Trophoblast cell (in vitro differentiated cells and primary cell): ENCODE measurements around the gene FBXO33.
A peak's percentile ranks its signal among the peaks of the same experiment; 100 is the strongest.

Source experiments
- DNase-seq, 2 donors: peaks; one replicate each; pipeline ENCODE4 v3.0.0-alpha.2; 2016
- H2AFZ ChIP-seq: 2 replicates; pipeline ENCODE4 v1.6.1; 2013; ENCODE audit warnings: low read length, moderate library complexity, mild to moderate bottlenecking; ENCODE audit not compliant: insufficient read depth, poor library complexity
- H2AK5ac ChIP-seq: 2 replicates; pipeline ENCODE4 v1.6.1; 2013; ENCODE audit warnings: mild to moderate bottlenecking, low read length
- H2BK120ac ChIP-seq: 2 replicates; pipeline ENCODE4 v1.6.1; 2013; ENCODE audit warnings: low read length, mild to moderate bottlenecking, moderate library complexity; ENCODE audit not compliant: insufficient read depth, poor library complexity
- H2BK12ac ChIP-seq: 2 replicates; pipeline ENCODE4 v1.6.1; 2013; ENCODE audit warnings: mild to moderate bottlenecking, low read length, moderate library complexity
- H2BK5ac ChIP-seq: 2 replicates; pipeline ENCODE4 v1.6.1; 2013; ENCODE audit warnings: low read length, low read depth, moderate library complexity, mild to moderate bottlenecking; ENCODE audit not compliant: poor library complexity
- H3K14ac ChIP-seq: 2 replicates; pipeline ENCODE4 v1.6.1; 2013; ENCODE audit warnings: mild to moderate bottlenecking, low read length
- H3K18ac ChIP-seq: 2 replicates; pipeline ENCODE4 v1.6.1; 2013; ENCODE audit warnings: mild to moderate bottlenecking, low read length
- H3K23ac ChIP-seq: 2 replicates; pipeline ENCODE4 v1.6.1; 2013; ENCODE audit warnings: low read length
- H3K27ac ChIP-seq: 2 replicates; pipeline ENCODE4 v1.5.1; 2013; ENCODE audit warnings: low read depth, mild to moderate bottlenecking, inconsistent platforms, low read length, moderate library complexity
- H3K27me3 ChIP-seq: 2 replicates; pipeline ENCODE4 v1.6.1; 2013; ENCODE audit warnings: inconsistent platforms, mild to moderate bottlenecking, low read length, moderate library complexity; ENCODE audit not compliant: insufficient read depth
- H3K36me3 ChIP-seq, 2 experiments: 1 replicate in 1 of 2; 2 replicates in 1 of 2; pipeline ENCODE4 v1.6.1; 2013; ENCODE audit warnings: low read length in 2 of 2, mild to moderate bottlenecking in 2 of 2, moderate library complexity in 1 of 2; ENCODE audit not compliant: insufficient read depth in 2 of 2, control insufficient read depth in 1 of 2
- H3K4ac ChIP-seq: 2 replicates; pipeline ENCODE4 v1.6.1; 2013; ENCODE audit warnings: low read depth, mild to moderate bottlenecking, low read length, moderate library complexity
- H3K4me1 ChIP-seq, 2 experiments: 1 replicate in 1 of 2; 2 replicates in 1 of 2; pipeline ENCODE4 v1.6.1; 2013; ENCODE audit warnings: low read length in 2 of 2, mild to moderate bottlenecking in 2 of 2, moderate library complexity in 1 of 2; ENCODE audit not compliant: insufficient read depth in 2 of 2, control insufficient read depth in 1 of 2
- H3K4me2 ChIP-seq: 2 replicates; pipeline ENCODE4 v1.6.1; 2013; ENCODE audit warnings: inconsistent platforms, mild to moderate bottlenecking, low read length, moderate library complexity
- H3K4me3 ChIP-seq: 2 replicates; pipeline ENCODE4 v1.5.1; 2013; ENCODE audit warnings: mild to moderate bottlenecking, low read depth, low read length, inconsistent platforms
- H3K79me1 ChIP-seq: one replicate; pipeline ENCODE4 v1.6.1; 2013; ENCODE audit warnings: low read length
- H3K79me2 ChIP-seq: 2 replicates; pipeline ENCODE4 v1.6.1; 2013; ENCODE audit warnings: low read length, mild to moderate bottlenecking; ENCODE audit not compliant: control insufficient read depth, insufficient read depth, poor library complexity
- H3K9ac ChIP-seq: 2 replicates; pipeline ENCODE4 v1.6.1; 2013; ENCODE audit warnings: mild to moderate bottlenecking, low read length
- H3K9me3 ChIP-seq: 2 replicates; pipeline ENCODE4 v1.6.1; 2013; ENCODE audit warnings: low read depth, mild to moderate bottlenecking, control low read depth, inconsistent platforms, low read length; ENCODE audit not compliant: insufficient read depth
- H4K12ac ChIP-seq: 2 replicates; pipeline ENCODE4 v1.6.1; 2013; ENCODE audit warnings: low read depth, mild to moderate bottlenecking, low read length, moderate library complexity
- H4K8ac ChIP-seq: 2 replicates; pipeline ENCODE4 v1.6.1; 2013; ENCODE audit warnings: low read depth, mild to moderate bottlenecking, low read length, moderate library complexity
- H4K91ac ChIP-seq: one replicate; pipeline ENCODE4 v1.6.1; 2013; ENCODE audit warnings: low read depth, mild to moderate bottlenecking, low read length, moderate library complexity
- WGBS: extraction: QIAGEN DNeasy Blood & Tissue Kit; methylation state at CpG from one replicate; pipeline ENCODE4 v1.1.7; 2013; ENCODE audit warnings: missing lambda C conversion rate; ENCODE audit not compliant: insufficient read length, insufficient coverage; ENCODE audit errors: extremely low coverage; 5-methylcytosine and 5-hydroxymethylcytosine counted together

FBXO33 gene

GRCh38 chr14:39368261-39368959 lies 63.8 kb downstream of the FBXO33 start:
- Histone ChIP-seq H3K79me2 (no peaks in the 10 kb centered on the region), H4K12ac (no peak overlapping the region), H3K4me1 (peaks cover 7 to 8% of the 10 kb centered on the region in 2 experiments), H3K9ac (no peak overlapping the region), H2AK5ac (no peak overlapping the region), H3K27ac (no peak overlapping the region), H4K91ac (no peak overlapping the region), H3K14ac (no peak overlapping the region), H3K4me2 (no peak overlapping the region), H4K8ac (no peak overlapping the region), H3K36me3 (peaks cover 3% of the 10 kb centered on the region in 2 experiments), H3K4me3 (no peak overlapping the region), H3K23ac (no peak overlapping the region), H3K79me1 (peaks cover 4% of the 10 kb centered on the region), H2BK12ac (no peak overlapping the region), H2BK120ac (no peak overlapping the region), H3K27me3 (no peaks in the 10 kb centered on the region), H2AFZ (no peak overlapping the region), H2BK5ac (no peak overlapping the region), H3K9me3 (no peaks in the 10 kb centered on the region), H3K4ac (no peak overlapping the region), H3K18ac (no peak overlapping the region)
- peak; percentile 55 to 71 for DNase-seq
- no CpG with 5 or more reads among the region's 4 CpGs for WGBS

- Histone ChIP-seq H2BK120ac (no peak overlapping the region), H3K23ac (no peak overlapping the region), H2BK5ac (no peak overlapping the region), H2AK5ac (no peak overlapping the region), H4K8ac (no peak overlapping the region), H3K79me1 (peaks cover 4% of the 10 kb centered on the region), H3K79me2 (no peaks in the 10 kb centered on the region), H3K14ac (peak overlapping the region; percentile 42), H4K91ac (no peak overlapping the region), H4K12ac (no peak overlapping the region), H3K27me3 (no peaks in the 10 kb centered on the region), H3K4me1 (peaks cover 7 to 8% of the 10 kb centered on the region in 2 experiments), H2BK12ac (peak overlapping the region; percentile 36), H3K27ac (no peak overlapping the region), H3K4ac (no peak overlapping the region), H3K36me3 (peaks cover 3% of the 10 kb centered on the region in 2 experiments), H3K9ac (no peak overlapping the region), H2AFZ (peak overlapping the region; percentile 32), H3K9me3 (no peaks in the 10 kb centered on the region), H3K18ac (peak overlapping the region; percentile 61), H3K4me2 (no peak overlapping the region), H3K4me3 (no peak overlapping the region)
- DNase-seq = no peak
- no CpG with 5 or more reads among the region's 2 CpGs for WGBS
Observed at GRCh38 chr14:39367387-39367751, 64.9 kb downstream of the FBXO33 start.

- no CpG with 5 or more reads among the region's 10 CpGs for WGBS
- no peak overlapping the region for H2BK5ac ChIP-seq
- peak overlapping the region; percentile 17 for H3K23ac ChIP-seq
- H3K36me3 ChIP-seq = peaks cover 3% of the 10 kb centered on the region in 2 experiments
- peak overlapping the region; percentile 32 for H2AFZ ChIP-seq
- H3K9me3 ChIP-seq = no peaks in the 10 kb centered on the region
- peak overlapping the region; percentile 26 for H4K12ac ChIP-seq
- H3K4me2 ChIP-seq = no peak overlapping the region
- H2BK120ac ChIP-seq = no peak overlapping the region
- no peak overlapping the region for H3K27ac ChIP-seq
- H4K8ac ChIP-seq = no peak overlapping the region
- no peak overlapping the region for H3K4me3 ChIP-seq
- no peaks in the 10 kb centered on the region for H3K27me3 ChIP-seq
- H3K9ac ChIP-seq = no peak overlapping the region
- H3K18ac ChIP-seq = peak overlapping the region; percentile 61
- H4K91ac ChIP-seq = no peak overlapping the region
- H2AK5ac ChIP-seq = no peak overlapping the region
- peaks cover 4% of the 10 kb centered on the region for H3K79me1 ChIP-seq
- no peak for DNase-seq
- peaks cover 7 to 8% of the 10 kb centered on the region in 2 experiments for H3K4me1 ChIP-seq
- H3K79me2 ChIP-seq = no peaks in the 10 kb centered on the region
- H2BK12ac ChIP-seq = peak overlapping the region; percentile 36
- peak overlapping the region; percentile 42 for H3K14ac ChIP-seq
- no peak overlapping the region for H3K4ac ChIP-seq
Observed at GRCh38 chr14:39366460-39367386, 65.5 kb downstream of the FBXO33 start.

- no peaks in the 10 kb centered on the region for H3K27me3 ChIP-seq
- no CpG with 5 or more reads among the region's 1 CpG for WGBS
- H4K91ac ChIP-seq = no peak overlapping the region
- no peak overlapping the region for H3K4ac ChIP-seq
- H4K8ac ChIP-seq = no peak overlapping the region
- no peak overlapping the region for H3K14ac ChIP-seq
- H2AFZ ChIP-seq = no peak overlapping the region
- H4K12ac ChIP-seq = no peak overlapping the region
- no peak overlapping the region for H3K4me2 ChIP-seq
- H3K18ac ChIP-seq = no peak overlapping the region
- no peak overlapping the region for H3K9ac ChIP-seq
- H2AK5ac ChIP-seq = no peak overlapping the region
- H3K4me3 ChIP-seq = no peak overlapping the region
- H3K9me3 ChIP-seq = no peaks in the 10 kb centered on the region
- no peak for DNase-seq
- H3K79me1 ChIP-seq = peaks cover 4% of the 10 kb centered on the region
- H2BK12ac ChIP-seq = no peak overlapping the region
- H2BK120ac ChIP-seq = no peak overlapping the region
- peaks cover 7 to 8% of the 10 kb centered on the region in 2 experiments for H3K4me1 ChIP-seq
- no peak overlapping the region for H3K23ac ChIP-seq
- H3K36me3 ChIP-seq = peaks cover under 1 to 1% of the 10 kb centered on the region in 2 experiments
- H3K79me2 ChIP-seq = no peaks in the 10 kb centered on the region
- H2BK5ac ChIP-seq = no peak overlapping the region
- H3K27ac ChIP-seq = no peak overlapping the region
Observed at GRCh38 chr14:39365354-39365753, 66.9 kb downstream of the FBXO33 start.
